Measurements from ENCODE around the gene TRIM44. TPM values are rescaled to one million over a fixed set of nuclear protein-coding genes. Genes with fewer than 3 reads are reported as not detected.

TRIM44 gene
- total and polyA plus RNA-seq, 2 donors (not counting 3 experiments of a cell fraction or from before 2014, with no cell fraction given) = 31.7 to 72.0 TPM

GRCh38 chr11:35761899-35762298, 99.3 kb downstream of the TRIM44 start:
- H2AFZ ChIP-seq (ENCODE audit: low read depth, low read length) = no peak overlapping the region
- H3K9ac ChIP-seq (replicated peaks; ENCODE audit: extremely low read depth, insufficient read depth, low read length) = no peak overlapping the region
- no peaks in the 10 kb centered on the region for H3K9me3 ChIP-seq (replicated peaks; ENCODE audit: control insufficient read depth, insufficient read depth, low read length)
- H3K4me3 ChIP-seq (replicated peaks in 1 of 3; ENCODE audit: insufficient read depth in 1 of 3, low read depth in 1 of 3, low read length in 3 of 3) = no peak overlapping the region
- H3K27ac ChIP-seq (ENCODE audit: insufficient read depth, low read depth, low read length) = no peak overlapping the region
- no peaks in the 10 kb centered on the region for H4K20me1 ChIP-seq (replicated peaks; ENCODE audit: control insufficient read depth, extremely low read depth, insufficient read depth, low read length)
- H3K79me2 ChIP-seq (ENCODE audit: control insufficient read depth, insufficient read depth, low read length) = no peaks in the 10 kb centered on the region
- no peaks in the 10 kb centered on the region for H3K36me3 ChIP-seq (ENCODE audit: control insufficient read depth in 2 of 2, extremely low read depth in 1 of 2, insufficient read depth in 2 of 2, low read length in 2 of 2)
- H3K27me3 ChIP-seq (ENCODE audit: control insufficient read depth in 2 of 2, insufficient read depth in 2 of 2, low read length in 2 of 2) = no peaks in the 10 kb centered on the region
- no TSS peak for BruUV-seq (replicated peaks)
- POLR2A ChIA-PET = no interaction called here
- CTCF ChIA-PET = interaction anchor here (1.7 kb wide), 1 partner anchor 60 kb away, joined by 4 read pairs; no protein-coding TSS in a partner anchor
- intact Hi-C loops (cut with micrococcal nuclease) (no loop called here), dilution Hi-C loops (cut with MboI; ENCODE audit: extremely low pct_ligation_motif_present, low sequenced_read_pairs) (no loop called here)
- no peak overlapping the region for H3K4me2 ChIP-seq (ENCODE audit: insufficient read depth, low read length)
- DNase-seq (ENCODE audit: low read depth, low spot score) (no peak), FAIRE-seq (no peak)
- TF ChIP-seq FOS (IDR thresholded peaks at IDR 0.05; ENCODE audit: borderline replicate concordance, insufficient read depth, low read length) = no peak
- TF ChIP-seq EZH2 (IDR thresholded peaks at IDR 0.05; ENCODE audit: borderline replicate concordance, low read depth, low read length, severe bottlenecking) = no peak
- TF ChIP-seq POLR2AphosphoS5 (IDR thresholded peaks at IDR 0.05; ENCODE audit: insufficient read depth, low read depth, low read length) = no peak
- TF ChIP-seq JUN (IDR thresholded peaks at IDR 0.05; ENCODE audit: borderline replicate concordance, insufficient read depth, insufficient read length, low read depth) = no peak
- H3K4me1 ChIP-seq (ENCODE audit: control insufficient read depth, extremely low read depth, insufficient read depth, low read length) = peaks cover 6% of the 10 kb centered on the region
- no peaks in the 10 kb centered on the region for H3K9me1 ChIP-seq (replicated peaks; ENCODE audit: control insufficient read depth, extremely low read depth, insufficient read depth, low read length)

- no peaks in the 10 kb centered on the region for H3K79me2 ChIP-seq (ENCODE audit: control insufficient read depth, insufficient read depth, low read length)
- peaks cover 6% of the 10 kb centered on the region for H3K4me1 ChIP-seq (ENCODE audit: control insufficient read depth, extremely low read depth, insufficient read depth, low read length)
- TF ChIP-seq MAX (IDR thresholded peaks at IDR 0.05; ENCODE audit: insufficient read depth, insufficient read length) = no peak
- FAIRE-seq (no peak), DNase-seq (ENCODE audit: low read depth, low spot score) (no peak)
- ChIA-PET POLR2A (no interaction called here), CTCF (no interaction called here)
- intact Hi-C loops (cut with micrococcal nuclease) = no loop called here
- no peaks in the 10 kb centered on the region for H4K20me1 ChIP-seq (replicated peaks; ENCODE audit: control insufficient read depth, extremely low read depth, insufficient read depth, low read length)
- H3K27me3 ChIP-seq (ENCODE audit: control insufficient read depth in 2 of 2, insufficient read depth in 2 of 2, low read length in 2 of 2) = no peaks in the 10 kb centered on the region
- no peak overlapping the region for H3K4me3 ChIP-seq (replicated peaks in 1 of 3; ENCODE audit: insufficient read depth in 1 of 3, low read depth in 1 of 3, low read length in 3 of 3)
- H3K4me2 ChIP-seq (ENCODE audit: insufficient read depth, low read length) = no peak overlapping the region
- no TSS peak for BruUV-seq (replicated peaks)
- dilution Hi-C loops (cut with MboI; ENCODE audit: extremely low pct_ligation_motif_present, low sequenced_read_pairs) = no loop called here
- no peaks in the 10 kb centered on the region for H3K36me3 ChIP-seq (ENCODE audit: control insufficient read depth in 2 of 2, extremely low read depth in 1 of 2, insufficient read depth in 2 of 2, low read length in 2 of 2)
- H3K9me3 ChIP-seq (replicated peaks; ENCODE audit: control insufficient read depth, insufficient read depth, low read length) = no peaks in the 10 kb centered on the region
- no peak overlapping the region for H2AFZ ChIP-seq (ENCODE audit: low read depth, low read length)
- H3K9me1 ChIP-seq (replicated peaks; ENCODE audit: control insufficient read depth, extremely low read depth, insufficient read depth, low read length) = no peaks in the 10 kb centered on the region
- H3K27ac ChIP-seq (ENCODE audit: insufficient read depth, low read depth, low read length) = no peak overlapping the region
- H3K9ac ChIP-seq (replicated peaks; ENCODE audit: extremely low read depth, insufficient read depth, low read length) = no peak overlapping the region
Observed at GRCh38 chr11:35763301-35763700, 100.7 kb downstream of the TRIM44 start.
